HepG2 (cell line): ENCODE results near the gene NFKBIL1. TPM values are rescaled to one million over a fixed set of nuclear protein-coding genes. Genes with fewer than 3 reads are reported as not detected.

Experiments
- AHR ChIP-seq: IDR thresholded peaks from 2 replicates; pipeline ENCODE4 v1.6.1; 2018; ENCODE audit warnings: missing genetic modification reagents, missing compliant biosample characterization
- GRHL1 ChIP-seq: sonication (generic); formaldehyde crosslinking; conservative IDR thresholded peaks from 2 replicates; pipeline ENCODE4 v1.8.0; 2022; ENCODE audit warnings: missing genetic modification reagents
- HOMEZ ChIP-seq: IDR thresholded peaks from 2 replicates; pipeline ENCODE4 v1.6.1; 2016; ENCODE audit warnings: low read depth
- HOXA5 ChIP-seq: sonication (generic); formaldehyde crosslinking; IDR thresholded peaks from 2 replicates; pipeline ENCODE4 v1.4.0; 2020; ENCODE audit warnings: missing genetic modification reagents
- ISX ChIP-seq: sonication (generic); formaldehyde crosslinking; conservative IDR thresholded peaks from 2 replicates; pipeline ENCODE4 v1.5.0; 2020; ENCODE audit warnings: missing genetic modification reagents
- KDM6A ChIP-seq: IDR thresholded peaks from 2 replicates; pipeline ENCODE4 v1.6.1; 2016; ENCODE audit warnings: low read depth
- MATR3 ChIP-seq: sonication (generic); formaldehyde crosslinking; IDR thresholded peaks from 2 replicates; pipeline ENCODE4 v1.4.0; 2020; ENCODE audit warnings: missing genetic modification reagents
- NCOA2 ChIP-seq: sonication (generic); formaldehyde crosslinking; IDR thresholded peaks from 2 replicates; pipeline ENCODE4 v1.8.0; 2022; ENCODE audit warnings: inconsistent platforms
- RFXAP ChIP-seq: sonication (generic); formaldehyde crosslinking; IDR thresholded peaks from 2 replicates; pipeline ENCODE4 v1.4.0; 2020; ENCODE audit warnings: missing genetic modification reagents, borderline replicate concordance
- SETDB1 ChIP-seq: sonication (generic); formaldehyde crosslinking; IDR thresholded peaks from 2 replicates; pipeline ENCODE4 v1.5.1; 2020; ENCODE audit warnings: missing genetic modification reagents, mild to moderate bottlenecking, borderline replicate concordance
- SMAD1 ChIP-seq: sonication (generic); formaldehyde crosslinking; IDR thresholded peaks from 2 replicates; pipeline ENCODE4 v1.4.0; 2020; ENCODE audit warnings: missing genetic modification reagents, low read depth, mild to moderate bottlenecking, borderline replicate concordance
- SNAPC2 ChIP-seq: sonication (generic); formaldehyde crosslinking; IDR thresholded peaks from 2 replicates; pipeline ENCODE4 v1.8.1; 2022; ENCODE audit warnings: mild to moderate bottlenecking, missing genetic modification reagents
- THAP11 ChIP-seq: IDR thresholded peaks from 2 replicates; pipeline ENCODE4 v1.6.1; 2016; ENCODE audit warnings: missing biosample characterization, missing genetic modification reagents
- ZBTB33 ChIP-seq: sonication (generic); formaldehyde crosslinking; IDR thresholded peaks from 2 replicates; pipeline ENCODE4 v1.4.0; 2020; ENCODE audit warnings: missing genetic modification reagents
- ZNF143 ChIP-seq: sonication (generic); formaldehyde crosslinking; IDR thresholded peaks from 2 replicates; pipeline ENCODE4 v1.4.0; 2020; ENCODE audit warnings: missing genetic modification reagents
- ZNF260 ChIP-seq: sonication (generic); formaldehyde crosslinking; IDR thresholded peaks from 2 replicates; pipeline ENCODE4 v1.4.0; 2020; ENCODE audit warnings: missing genetic modification reagents, low read depth, mild to moderate bottlenecking, borderline replicate concordance
- ZNF567 ChIP-seq: sonication (generic); formaldehyde crosslinking; IDR thresholded peaks from 2 replicates; pipeline ENCODE4 v1.8.1; 2023; ENCODE audit warnings: mild to moderate bottlenecking, missing genetic modification reagents, borderline replicate concordance
- ZNF577 ChIP-seq: sonication (generic); formaldehyde crosslinking; IDR thresholded peaks from 2 replicates; pipeline ENCODE4 v1.4.0; 2020; ENCODE audit warnings: mild to moderate bottlenecking, low read depth, missing genetic modification reagents, borderline replicate concordance
- ZNF670 ChIP-seq: sonication (generic); formaldehyde crosslinking; IDR thresholded peaks from 2 replicates; pipeline ENCODE4 v1.8.0; 2022; ENCODE audit warnings: mild to moderate bottlenecking, missing genetic modification reagents, borderline replicate concordance
- polyA plus RNA-seq, 8 experiments: library from polyadenylated mRNA; depleted of rRNA in 3 of 8; stranded (reverse) in 7 of 8; unstranded in 1 of 8; fragments of >200 nt; fragmentation: Illumina TruSeq in 4 of 8; extraction: Trizol in 4 of 8; gene quantifications; 2 replicates each; pipeline versions ENCODE4 v1.2.1 to v1.2.3, GENCODE V29; 2011 to 2016; ENCODE audit warnings: low read depth in 4 of 8, missing spikeins in 1 of 8, mixed read lengths in 1 of 8; ENCODE audit not compliant: insufficient read depth in 1 of 8
- total RNA-seq, 5 experiments: library from RNA; depleted of rRNA; stranded (reverse); fragments of >200 nt; fragmentation: Illumina TruSeq; extraction: Trizol; gene quantifications; 2 replicates each; pipeline ENCODE4 v1.2.3, GENCODE V29; 2016; ENCODE audit warnings: low read depth in 1 of 5
- TF ChIP-seq, protein P1 (sequence below): sonication (generic); formaldehyde crosslinking; conservative IDR thresholded peaks from 2 replicates; pipeline ENCODE4 v1.5.0; 2020; ENCODE audit warnings: missing genetic modification reagents
- TF ChIP-seq, protein P2 (sequence below): sonication (generic); formaldehyde crosslinking; IDR thresholded peaks from 2 replicates; pipeline ENCODE4 v1.4.0; 2020; ENCODE audit warnings: missing genetic modification reagents, borderline replicate concordance

Gene NFKBIL1
- total and polyA plus RNA-seq, 2 of the 13 experiments (the other 11 are each of a cell fraction or from before 2014, with no cell fraction given): 9.7 to 19.5 TPM

- TF ChIP-seq RFXAP (CRISPR knock-in tag): peak; percentile 96
- TF ChIP-seq SETDB1 (CRISPR knock-in tag): no peak
- peak; percentile 77 for TF ChIP-seq HOMEZ (CRISPR knock-in tag)
- peak; percentile 67 for TF ChIP-seq ZNF143 (CRISPR knock-in tag)
- TF ChIP-seq ZNF260 (CRISPR knock-in tag): no peak
- no peak for TF ChIP-seq SNAPC2 (CRISPR knock-in tag)
- TF ChIP-seq AHR (CRISPR knock-in tag): peak; percentile 74
- no peak for TF ChIP-seq ZNF577 (CRISPR knock-in tag)
- peak; percentile 89; the same call in 1 of the 2 replicates for TF ChIP-seq SMAD1
- TF ChIP-seq HOXA5 (CRISPR knock-in tag): peak; percentile 97
- peak; percentile 97; the same call in 1 of the 2 replicates for TF ChIP-seq ZNF670 (CRISPR knock-in tag)
- TF ChIP-seq ZNF567 (CRISPR knock-in tag): peak; percentile 42
- TF ChIP-seq GRHL1 (CRISPR knock-in tag): no peak
- TF ChIP-seq, protein P1, sequence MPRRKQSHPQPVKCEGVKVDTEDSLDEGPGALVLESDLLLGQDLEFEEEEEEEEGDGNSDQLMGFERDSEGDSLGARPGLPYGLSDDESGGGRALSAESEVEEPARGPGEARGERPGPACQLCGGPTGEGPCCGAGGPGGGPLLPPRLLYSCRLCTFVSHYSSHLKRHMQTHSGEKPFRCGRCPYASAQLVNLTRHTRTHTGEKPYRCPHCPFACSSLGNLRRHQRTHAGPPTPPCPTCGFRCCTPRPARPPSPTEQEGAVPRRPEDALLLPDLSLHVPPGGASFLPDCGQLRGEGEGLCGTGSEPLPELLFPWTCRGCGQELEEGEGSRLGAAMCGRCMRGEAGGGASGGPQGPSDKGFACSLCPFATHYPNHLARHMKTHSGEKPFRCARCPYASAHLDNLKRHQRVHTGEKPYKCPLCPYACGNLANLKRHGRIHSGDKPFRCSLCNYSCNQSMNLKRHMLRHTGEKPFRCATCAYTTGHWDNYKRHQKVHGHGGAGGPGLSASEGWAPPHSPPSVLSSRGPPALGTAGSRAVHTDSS (CRISPR knock-in tag): no peak
- TF ChIP-seq NCOA2: peak; percentile 50
- TF ChIP-seq ZBTB33 (CRISPR knock-in tag): peak; percentile 9; the same call in 1 of the 2 replicates
- TF ChIP-seq, protein P2, sequence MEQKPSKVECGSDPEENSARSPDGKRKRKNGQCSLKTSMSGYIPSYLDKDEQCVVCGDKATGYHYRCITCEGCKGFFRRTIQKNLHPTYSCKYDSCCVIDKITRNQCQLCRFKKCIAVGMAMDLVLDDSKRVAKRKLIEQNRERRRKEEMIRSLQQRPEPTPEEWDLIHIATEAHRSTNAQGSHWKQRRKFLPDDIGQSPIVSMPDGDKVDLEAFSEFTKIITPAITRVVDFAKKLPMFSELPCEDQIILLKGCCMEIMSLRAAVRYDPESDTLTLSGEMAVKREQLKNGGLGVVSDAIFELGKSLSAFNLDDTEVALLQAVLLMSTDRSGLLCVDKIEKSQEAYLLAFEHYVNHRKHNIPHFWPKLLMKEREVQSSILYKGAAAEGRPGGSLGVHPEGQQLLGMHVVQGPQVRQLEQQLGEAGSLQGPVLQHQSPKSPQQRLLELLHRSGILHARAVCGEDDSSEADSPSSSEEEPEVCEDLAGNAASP (CRISPR knock-in tag): peak; percentile 95
- peak; percentile 93 for TF ChIP-seq THAP11 (CRISPR knock-in tag)
- peak; percentile 77 for TF ChIP-seq ISX (CRISPR knock-in tag)
- no peak for TF ChIP-seq KDM6A (CRISPR knock-in tag)
- no peak for TF ChIP-seq MATR3 (CRISPR knock-in tag)
These were observed 5.5 kb upstream of the NFKBIL1 start, which contains the start of gene DDX39B (continued) for GRCh38 chr6:31541658-31542521.
